IPS-NIHi11 (cell line): Measurements from ENCODE around the gene AP5Z1.

Source experiments
- DNase-seq: peaks from one replicate; pipeline ENCODE4 v3.0.0; 2012; ENCODE audit warnings: mixed read lengths, low spot score

AP5Z1 gene

GRCh38 chr7:4745971-4746919, 29.2 kb upstream of the AP5Z1 start:
- no peak for DNase-seq

- DNase-seq: no peak
Measured at GRCh38 chr7:4747013-4747412, 28.4 kb upstream of the AP5Z1 start.

- no peak for DNase-seq
Measured at GRCh38 chr7:4747746-4748145, 27.7 kb upstream of the AP5Z1 start.

- DNase-seq: no peak
Measured at GRCh38 chr7:4748231-4748681, 27.2 kb upstream of the AP5Z1 start.

- no peak for DNase-seq
Measured at GRCh38 chr7:4749363-4749762, 26.1 kb upstream of the AP5Z1 start.

GRCh38 chr7:4749798-4750197, 25.6 kb upstream of the AP5Z1 start:
- DNase-seq: no peak

- no peak for DNase-seq
Measured at GRCh38 chr7:4751398-4751947, 23.9 kb upstream of the AP5Z1 start.

GRCh38 chr7:4753598-4754432, 21.6 kb upstream of the AP5Z1 start:
- DNase-seq: peak; percentile 96

- DNase-seq: no peak
Measured at GRCh38 chr7:4754433-4755010, 20.9 kb upstream of the AP5Z1 start.

GRCh38 chr7:4755045-4755444, 20.4 kb upstream of the AP5Z1 start:
- no peak for DNase-seq

- DNase-seq: no peak
Measured at GRCh38 chr7:4758111-4758510, 17.3 kb upstream of the AP5Z1 start.

GRCh38 chr7:4758791-4759190, 16.6 kb upstream of the AP5Z1 start:
- DNase-seq: no peak

GRCh38 chr7:4759211-4759610, 16.2 kb upstream of the AP5Z1 start:
- no peak for DNase-seq

GRCh38 chr7:4760952-4761351, 14.5 kb upstream of the AP5Z1 start:
- no peak for DNase-seq

GRCh38 chr7:4762121-4763055, 13.0 kb upstream of the AP5Z1 start:
- no peak for DNase-seq

GRCh38 chr7:4763091-4763793, 12.2 kb upstream of the AP5Z1 start:
- DNase-seq: no peak

- no peak for DNase-seq
Measured at GRCh38 chr7:4763794-4764185, 11.6 kb upstream of the AP5Z1 start.

- DNase-seq: no peak
Measured at GRCh38 chr7:4764402-4765007, 10.9 kb upstream of the AP5Z1 start.

GRCh38 chr7:4765776-4766490, 9.5 kb upstream of the AP5Z1 start:
- DNase-seq: peak; percentile 75
